GM23338 (cell line): ENCODE results near the gene SH3D21. TPM values are rescaled to one million over a fixed set of nuclear protein-coding genes. Genes with fewer than 3 reads are reported as not detected.

ENCODE experiments used
- ATAC-seq: fragments of 200-7000 bp; cut with Tn5 transposase; 3 replicates; pipeline ENCODE4 v1.9.1; 2020
- DNase-seq: peaks from one replicate; pipeline ENCODE4 v3.0.0-alpha.2; 2015; ENCODE audit warnings: low spot score
- H2AFZ ChIP-seq: fragments of 200-600 bp; sonication (generic); 2 replicates; pipeline ENCODE4 v1.8.0; 2016; ENCODE audit warnings: antibody characterized with exemption, mild to moderate bottlenecking, moderate library complexity
- H3F3A ChIP-seq: fragments of 200-600 bp; sonication (generic); replicated peaks from 2 replicates; pipeline ENCODE4 v1.8.0; 2017; ENCODE audit warnings: antibody characterized with exemption, mixed run types, low read depth
- H3K27ac ChIP-seq: fragments of 200-600 bp; sonication (generic); 2 replicates; pipeline ENCODE4 v1.6.1; 2016; ENCODE audit warnings: low read depth
- H3K27me3 ChIP-seq: fragments of 200-600 bp; sonication (generic); 2 replicates; pipeline ENCODE4 v1.8.0; 2016; ENCODE audit warnings: mild to moderate bottlenecking, mixed run types, moderate library complexity; ENCODE audit not compliant: insufficient read depth
- H3K36me3 ChIP-seq: fragments of 200-600 bp; sonication (generic); 2 replicates; pipeline ENCODE4 v1.8.0; 2016; ENCODE audit warnings: mild to moderate bottlenecking; ENCODE audit not compliant: insufficient read depth
- H3K4me1 ChIP-seq: fragments of 200-600 bp; sonication (generic); 2 replicates; pipeline ENCODE4 v1.8.0; 2016; ENCODE audit warnings: mild to moderate bottlenecking, moderate library complexity; ENCODE audit not compliant: insufficient read depth
- H3K4me2 ChIP-seq: fragments of 200-600 bp; sonication (generic); 2 replicates; pipeline ENCODE4 v1.7.1; 2017; ENCODE audit warnings: mixed run types
- H3K4me3 ChIP-seq: fragments of 200-600 bp; sonication (generic); 2 replicates; pipeline ENCODE4 v1.6.1; 2016; ENCODE audit warnings: mixed run types
- H3K79me2 ChIP-seq: fragments of 200-600 bp; sonication (generic); replicated peaks from 2 replicates; pipeline ENCODE4 v1.8.0; 2017; ENCODE audit warnings: mild to moderate bottlenecking; ENCODE audit not compliant: insufficient read depth
- H3K9me2 ChIP-seq: fragments of 200-600 bp; sonication (generic); 2 replicates; pipeline ENCODE4 v1.8.0; 2017; ENCODE audit not compliant: insufficient read depth
- H4K20me1 ChIP-seq: fragments of 200-600 bp; sonication (generic); replicated peaks from 2 replicates; pipeline ENCODE4 v1.8.0; 2017; ENCODE audit warnings: mild to moderate bottlenecking; ENCODE audit not compliant: insufficient read depth
- H3K27ac Mint-ChIP-seq: 2 replicates; pipeline ENCODE4 v1.8.0; 2020; ENCODE audit warnings: inconsistent platforms, mild to moderate bottlenecking, moderate library complexity, mixed read lengths
- H3K27me3 Mint-ChIP-seq: 3 replicates; pipeline ENCODE4 v1.8.0; 2022; ENCODE audit warnings: low read depth, mild to moderate bottlenecking, moderate library complexity, mixed read lengths, inconsistent platforms; ENCODE audit not compliant: insufficient read depth, poor library complexity
- H3K36me3 Mint-ChIP-seq: 3 replicates; pipeline ENCODE4 v1.8.0; 2021; ENCODE audit warnings: low read depth, mild to moderate bottlenecking, inconsistent platforms, moderate library complexity, mixed read lengths
- H3K4me1 Mint-ChIP-seq: 3 replicates; pipeline ENCODE4 v1.8.0; 2020; ENCODE audit warnings: mild to moderate bottlenecking, inconsistent platforms, mixed read lengths
- H3K4me3 Mint-ChIP-seq: 3 replicates; pipeline ENCODE4 v1.8.0; 2021; ENCODE audit warnings: moderate library complexity, mild to moderate bottlenecking, inconsistent platforms, mixed read lengths
- H3K9me3 Mint-ChIP-seq: 3 replicates; pipeline ENCODE4 v1.8.0; 2020; ENCODE audit warnings: moderate library complexity, mild to moderate bottlenecking, inconsistent platforms, mixed read lengths
- POLR2AphosphoS5 ChIP-seq: IDR thresholded peaks from 2 replicates; pipeline ENCODE4 v1.6.1; 2016; ENCODE audit warnings: antibody characterized with exemption, low read depth
- STAT1 ChIP-seq: IDR thresholded peaks from one replicate; pipeline ENCODE4 v1.6.1; 2016; ENCODE audit warnings: antibody characterized with exemption; ENCODE audit not compliant: unreplicated experiment
- ZNF114 ChIP-seq: fragments of 250-450 bp; sonication (Bioruptor Pico); IDR thresholded peaks from 2 replicates; pipeline ENCODE4 v1.5.0; 2020; ENCODE audit warnings: mild to moderate bottlenecking, moderate library complexity
- ZNF331 ChIP-seq: fragments of 250-450 bp; sonication (Bioruptor Pico); IDR thresholded peaks from 2 replicates; pipeline ENCODE4 v1.5.0; 2020; ENCODE audit warnings: low read depth, mild to moderate bottlenecking, moderate library complexity
- ZNF462 ChIP-seq: fragments of 250-450 bp; sonication (Bioruptor Pico); IDR thresholded peaks from 2 replicates; pipeline ENCODE4 v1.5.0; 2020; ENCODE audit warnings: mild to moderate bottlenecking, moderate library complexity
- polyA plus RNA-seq: library from polyadenylated mRNA; unstranded; fragments of >200 nt; fragmentation: Nextera tagmentation; extraction: Ambion mirVana; gene quantifications from 2 replicates; pipeline ENCODE4 v1.2.1, GENCODE V29; 2016
- total RNA-seq: library from RNA; depleted of rRNA; stranded (reverse); fragments of >200 nt; shearing (Covaris generic); gene quantifications from 2 replicates; pipeline ENCODE4 v1.2.3, GENCODE V29; 2014
- TF ChIP-seq, protein P1 (sequence below), 2 experiments: fragments of 200-600 bp in 1 of 2; sonication (generic) in 1 of 2; conservative IDR thresholded peaks; 2 replicates each; pipeline versions ENCODE4 v1.5.1 to v1.6.1; 2016 to 2017; ENCODE audit warnings: antibody characterized with exemption in 2 of 2, low read depth in 2 of 2, mild to moderate bottlenecking in 2 of 2, moderate library complexity in 1 of 2

The SH3D21 gene
- total and polyA plus RNA-seq, 2 experiments from 2014 or later = 3.7 to 6.3 TPM

DNA sequence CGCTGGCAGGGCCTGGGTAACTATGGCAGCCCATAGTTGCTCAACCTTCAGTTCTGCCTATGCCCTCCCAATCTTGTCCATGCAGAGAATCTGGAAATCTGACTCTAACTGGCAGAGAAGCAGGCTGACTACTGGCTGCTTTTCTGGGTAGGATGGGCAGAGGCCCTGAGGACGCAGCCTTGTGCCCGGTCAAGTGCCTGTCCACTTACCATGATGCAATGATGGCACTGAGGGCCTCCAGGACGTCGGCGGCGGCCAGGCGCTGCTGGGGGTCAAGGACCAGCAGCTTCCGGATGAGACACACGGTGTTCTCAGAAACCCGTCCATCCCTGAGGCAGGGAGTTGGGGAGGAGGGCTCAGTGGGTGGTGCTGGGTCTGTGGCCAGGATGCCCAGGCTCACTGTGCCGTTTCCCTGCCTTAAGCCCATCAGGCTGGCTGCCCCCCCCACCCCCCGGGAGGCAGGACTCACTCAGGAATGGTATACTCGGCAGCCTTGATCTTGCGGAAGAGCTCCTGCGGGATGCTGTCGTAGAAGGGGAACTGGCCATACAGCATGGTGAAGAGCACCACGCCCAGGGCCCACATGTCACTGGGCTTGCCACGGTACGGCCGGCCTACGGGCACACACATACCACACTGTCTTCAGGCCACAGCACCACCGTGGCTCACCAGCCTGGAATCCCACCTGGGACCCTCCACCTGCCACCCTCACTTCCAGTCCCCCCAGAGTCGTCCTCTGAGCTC, 37.7 kb downstream of the SH3D21 start:
- Histone ChIP-seq H4K20me1 (no peaks in the 10 kb centered on the region), H3K79me2 (no peaks in the 10 kb centered on the region), H3K9me2 (no peaks in the 10 kb centered on the region), H2AFZ (no peak overlapping the region), H3K27me3 (no peaks in the 10 kb centered on the region), H3K4me3 (no peak overlapping the region), H3K27ac (no peak overlapping the region), H3K36me3 (0 out of 2 replicates have a peak, but pooled peaks cover 6% of the 10 kb centered on the region), H3K4me2 (no peak overlapping the region), H3K4me1 (no peaks in the 10 kb centered on the region), H3F3A (0 out of 2 replicates have a peak, but pooled peaks cover 4% of the 10 kb centered on the region)
- H3K9me3 Mint-ChIP-seq = no peaks in the 10 kb centered on the region
- ATAC-seq (no peak), DNase-seq (no peak)
- H3K4me1 Mint-ChIP-seq = peaks cover 2% of the 10 kb centered on the region; the same call in 1 of the 3 replicates
- H3K27me3 Mint-ChIP-seq = peaks cover 4% of the 10 kb centered on the region
- peaks cover 39% of the 10 kb centered on the region for H3K36me3 Mint-ChIP-seq
- no peak overlapping the region for H3K27ac Mint-ChIP-seq
- no peak overlapping the region for H3K4me3 Mint-ChIP-seq
- TF ChIP-seq, protein P1, sequence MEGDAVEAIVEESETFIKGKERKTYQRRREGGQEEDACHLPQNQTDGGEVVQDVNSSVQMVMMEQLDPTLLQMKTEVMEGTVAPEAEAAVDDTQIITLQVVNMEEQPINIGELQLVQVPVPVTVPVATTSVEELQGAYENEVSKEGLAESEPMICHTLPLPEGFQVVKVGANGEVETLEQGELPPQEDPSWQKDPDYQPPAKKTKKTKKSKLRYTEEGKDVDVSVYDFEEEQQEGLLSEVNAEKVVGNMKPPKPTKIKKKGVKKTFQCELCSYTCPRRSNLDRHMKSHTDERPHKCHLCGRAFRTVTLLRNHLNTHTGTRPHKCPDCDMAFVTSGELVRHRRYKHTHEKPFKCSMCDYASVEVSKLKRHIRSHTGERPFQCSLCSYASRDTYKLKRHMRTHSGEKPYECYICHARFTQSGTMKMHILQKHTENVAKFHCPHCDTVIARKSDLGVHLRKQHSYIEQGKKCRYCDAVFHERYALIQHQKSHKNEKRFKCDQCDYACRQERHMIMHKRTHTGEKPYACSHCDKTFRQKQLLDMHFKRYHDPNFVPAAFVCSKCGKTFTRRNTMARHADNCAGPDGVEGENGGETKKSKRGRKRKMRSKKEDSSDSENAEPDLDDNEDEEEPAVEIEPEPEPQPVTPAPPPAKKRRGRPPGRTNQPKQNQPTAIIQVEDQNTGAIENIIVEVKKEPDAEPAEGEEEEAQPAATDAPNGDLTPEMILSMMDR (conservative IDR thresholded peaks at IDR 0.05; ENCODE audit: low read depth in 2 of 2) = no peak
- TF ChIP-seq STAT1 (no peak), ZNF462 (CRISPR knock-in tag) (no peak), ZNF331 (CRISPR knock-in tag) (no peak), POLR2AphosphoS5 (no peak), ZNF114 (CRISPR knock-in tag) (no peak)
